Effector CD4-positive, alpha-beta T cell (primary cell): Measurements from ENCODE around the gene C19orf67.
"Not testable (repeated sequence)": the region's sequence is repeated elsewhere in the genome, so short reads cannot be mapped to it uniquely, and the experiment has no call there.

Experiments used
- DNase-seq: peaks from one replicate; pipeline ENCODE4 v3.0.0-alpha.2; 2020

The C19orf67 gene

GRCh38 chr19:14055396-14055795 is 30.2 kb downstream of the C19orf67 start:
- DNase-seq = no peak

GRCh38 chr19:14054721-14055120 is 30.9 kb downstream of the C19orf67 start:
- no peak for DNase-seq

- no peak for DNase-seq
These were observed 31.5 kb downstream of the C19orf67 start for GRCh38 chr19:14054099-14054498.

- DNase-seq = no peak
These were observed 32.1 kb downstream of the C19orf67 start for GRCh38 chr19:14053500-14053899.

- DNase-seq = no peak
These were observed 32.6 kb downstream of the C19orf67 start for GRCh38 chr19:14053032-14053431.

- no peak for DNase-seq
These were observed 33.1 kb downstream of the C19orf67 start for GRCh38 chr19:14052470-14052869.

- no peak for DNase-seq
These were observed 33.6 kb downstream of the C19orf67 start for GRCh38 chr19:14051980-14052379.

- not testable (repeated sequence) for DNase-seq
These were observed 34.6 kb downstream of the C19orf67 start for GRCh38 chr19:14050961-14051360.

GRCh38 chr19:14050512-14050911 is 35.1 kb downstream of the C19orf67 start:
- DNase-seq = no peak

- peak; percentile 69 for DNase-seq
These were observed 37.0 kb downstream of the C19orf67 start for GRCh38 chr19:14048443-14049153.

GRCh38 chr19:14047866-14048265 is 37.7 kb downstream of the C19orf67 start:
- not testable (repeated sequence) for DNase-seq

- DNase-seq = not testable (repeated sequence)
These were observed 42.6 kb downstream of the C19orf67 start for GRCh38 chr19:14042659-14043608.

- no peak for DNase-seq
These were observed 46.4 kb downstream of the C19orf67 start for GRCh38 chr19:14039181-14039580.

GRCh38 chr19:14035706-14036105 is 49.9 kb downstream of the C19orf67 start:
- DNase-seq = no peak

- not testable (repeated sequence) for DNase-seq
These were observed 50.4 kb downstream of the C19orf67 start for GRCh38 chr19:14035159-14035558.

GRCh38 chr19:14033946-14034345 is 51.6 kb downstream of the C19orf67 start:
- no peak for DNase-seq

- DNase-seq = peak; percentile 73
These were observed 53.7 kb downstream of the C19orf67 start, which contains the start of gene IL27RA for GRCh38 chr19:14031719-14032480. Gene IL27RA, plus strand, starts transcription at chr19:14031762. Its CDS starts 111 bp downstream, at chr19:14031873.
